Medulla oblongata (tissue), 1 donor: ENCODE measurements around the gene SNX12.
"Not testable (repeated sequence)": the region's sequence is repeated elsewhere in the genome, so short reads cannot be mapped to it uniquely, and the experiment has no call there.

ENCODE experiments used
- DNase-seq: peaks from one replicate; pipeline ENCODE4 v3.0.0-alpha.2; 2015; ENCODE audit errors: extremely low spot score

SNX12 gene

GRCh38 chrX:71091263-71091662, 23.1 kb upstream of the SNX12 start:
- no peak for DNase-seq

DNA sequence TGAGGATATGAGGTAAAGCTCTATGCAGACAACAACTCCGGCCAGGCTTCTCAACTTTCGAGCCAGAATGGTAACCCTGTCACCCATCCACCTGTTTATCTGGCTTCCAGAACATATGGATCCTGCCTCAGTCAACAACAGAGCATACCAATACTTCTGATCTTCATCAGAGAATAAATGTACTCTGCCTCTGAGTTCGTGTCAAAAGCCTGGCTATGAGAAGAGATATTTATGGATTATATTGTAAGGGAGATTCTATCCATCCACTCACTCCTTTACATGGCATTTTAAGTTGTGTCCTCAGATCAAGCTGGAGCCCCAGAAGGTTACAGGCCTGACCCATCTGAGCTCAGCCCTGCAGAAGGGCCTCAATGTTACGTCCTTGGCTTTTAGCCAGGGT, 17.8 kb upstream of the SNX12 start:
- no peak for DNase-seq

DNA sequence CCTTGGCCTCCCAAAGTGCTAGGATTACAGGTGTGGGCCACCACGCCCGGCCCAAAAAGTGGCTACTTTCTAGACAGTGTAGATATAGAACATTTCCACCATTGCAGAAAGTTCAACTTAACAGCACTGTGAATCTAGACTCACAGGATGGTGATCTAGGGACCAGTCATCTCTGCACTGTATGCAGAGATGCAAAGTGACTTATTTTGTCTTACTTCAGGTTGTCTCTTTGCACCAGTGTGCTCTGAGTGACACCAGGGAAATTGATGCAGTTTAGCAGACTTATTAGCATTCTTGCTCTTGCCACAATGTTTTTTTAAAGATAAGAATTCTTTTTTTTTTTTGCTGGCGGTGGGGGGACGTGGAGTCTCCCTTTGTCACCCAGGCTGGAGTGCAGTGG, 14.7 kb upstream of the SNX12 start:
- DNase-seq, result no peak

GRCh38 chrX:71082124-71082647, 14.1 kb upstream of the SNX12 start:
- DNase-seq, result no peak

DNA sequence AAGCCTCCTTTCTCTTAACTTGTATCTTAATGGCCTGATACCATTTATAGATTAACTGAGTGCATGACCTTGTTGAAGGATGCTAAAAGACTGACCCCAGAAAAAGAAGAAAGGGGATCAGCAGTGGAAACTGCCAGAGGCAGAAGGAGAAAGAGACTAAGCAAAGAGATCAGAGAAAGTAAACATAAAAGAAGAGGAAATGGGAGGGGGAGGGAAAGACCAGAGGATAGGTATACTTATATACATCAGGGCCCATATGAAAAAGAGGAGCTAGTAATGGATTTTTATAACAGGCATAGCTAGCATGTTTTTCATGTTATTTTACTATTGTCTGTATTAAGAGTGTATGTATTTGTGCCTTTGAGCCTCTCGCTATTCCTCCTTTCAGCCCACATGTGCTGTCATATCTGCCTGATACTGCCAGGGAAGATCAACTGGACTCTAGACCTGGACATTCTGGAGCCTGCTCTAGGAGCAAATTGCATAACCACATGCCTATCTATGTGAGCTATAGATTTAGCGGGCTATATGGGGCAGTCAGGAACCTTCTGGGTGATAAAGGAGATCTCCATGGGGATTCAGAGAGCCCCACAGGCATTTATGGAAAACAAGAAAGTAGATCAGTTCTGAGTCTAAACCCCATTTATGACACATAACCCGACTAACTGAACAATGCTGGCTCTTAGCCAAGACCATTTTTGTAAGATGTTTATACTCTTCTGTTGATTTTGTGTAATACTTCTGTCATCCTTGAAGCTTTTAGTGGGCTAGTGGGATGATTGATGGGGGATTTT, 13.4 kb upstream of the SNX12 start:
- DNase-seq, result no peak

GRCh38 chrX:71070531-71070930, 2.4 kb upstream of the SNX12 start:
- no peak for DNase-seq

GRCh38 chrX:71067712-71068043, 456 bp downstream of the SNX12 start:
- DNase-seq, result peak; percentile 18

- no peak for DNase-seq
These were observed 1.0 kb downstream of the SNX12 start for GRCh38 chrX:71067089-71067488.

DNA sequence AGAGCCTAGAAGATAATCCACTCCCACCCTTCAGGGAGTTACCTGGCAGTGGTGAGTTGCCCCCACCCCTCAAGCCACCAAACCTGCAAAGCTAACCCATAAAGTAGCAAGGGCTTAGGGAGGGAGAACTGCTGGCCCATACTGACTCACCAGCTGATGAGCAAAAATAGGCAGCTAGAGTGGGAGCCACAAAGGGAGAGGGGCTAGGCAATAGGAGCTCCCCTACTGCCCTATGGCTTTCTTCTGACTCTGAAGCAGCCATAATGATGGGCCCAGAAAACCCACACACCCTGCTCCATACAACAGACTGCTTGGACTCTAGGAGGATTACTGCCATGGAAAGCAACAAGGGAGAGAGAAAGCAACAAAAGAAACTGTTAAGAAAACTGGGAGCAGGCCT, 8.0 kb downstream of the SNX12 start:
- DNase-seq, result no peak

GRCh38 chrX:71057848-71058530, 10.1 kb downstream of the SNX12 start:
- DNase-seq, result no peak

DNA sequence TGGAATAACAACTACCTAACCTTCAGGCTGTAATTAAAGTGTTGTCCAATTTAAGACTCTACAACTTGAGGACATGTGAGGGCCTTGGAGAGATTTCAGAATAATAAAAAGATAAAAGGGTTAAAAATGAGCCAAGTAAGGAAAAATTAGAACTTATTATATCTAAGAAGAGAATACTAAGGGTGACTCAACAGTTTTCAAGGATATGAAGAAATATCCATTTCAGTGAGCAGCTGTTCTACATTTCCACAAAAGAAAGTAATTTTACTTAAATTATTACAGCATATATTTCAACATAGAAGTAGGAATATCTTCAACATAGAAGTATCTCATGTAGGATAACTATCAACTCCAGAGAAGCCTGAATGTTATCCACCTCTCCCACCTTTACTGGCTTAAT, 11.3 kb downstream of the SNX12 start:
- DNase-seq, result no peak

DNA sequence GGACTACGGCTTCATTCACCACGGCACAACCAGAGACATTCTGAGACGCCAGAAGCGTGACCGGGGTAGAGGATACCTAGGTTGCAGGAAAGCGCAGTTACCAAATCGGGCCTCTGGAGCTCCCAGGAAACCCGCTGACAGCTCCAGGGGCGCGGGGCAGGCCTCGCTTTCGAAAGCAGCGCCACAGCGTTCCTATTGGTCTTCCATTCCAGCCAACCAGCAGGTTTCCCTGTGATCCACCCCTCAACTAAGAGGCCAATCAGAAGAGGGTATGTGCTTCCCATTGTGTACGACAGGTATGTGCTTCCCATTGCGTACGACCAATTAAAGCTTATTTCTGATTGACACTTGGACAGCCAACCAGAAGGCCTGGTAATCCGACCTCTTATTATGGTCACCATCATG, 14.9 kb downstream of the SNX12 start:
- no peak for DNase-seq

DNA sequence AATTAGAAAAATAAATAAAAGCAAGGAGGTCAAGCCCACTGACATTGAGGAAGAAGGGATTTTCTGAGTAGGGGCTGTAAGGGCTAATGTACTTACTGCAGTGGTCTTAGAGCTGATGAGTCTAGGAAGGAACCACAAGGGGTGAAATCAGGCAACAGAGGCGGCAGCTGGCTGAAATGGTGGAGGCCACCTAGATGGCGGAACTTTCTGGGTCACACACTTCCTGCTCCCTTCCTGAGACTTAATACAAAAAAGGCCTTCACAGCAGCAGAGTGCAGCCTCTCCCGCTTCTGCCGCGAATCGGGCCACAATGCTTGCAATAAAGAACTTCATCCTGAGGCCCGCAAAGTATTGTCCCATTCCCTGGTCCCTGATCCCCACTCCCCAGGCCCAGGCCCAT, 15.4 kb downstream of the SNX12 start:
- DNase-seq, result no peak

DNA sequence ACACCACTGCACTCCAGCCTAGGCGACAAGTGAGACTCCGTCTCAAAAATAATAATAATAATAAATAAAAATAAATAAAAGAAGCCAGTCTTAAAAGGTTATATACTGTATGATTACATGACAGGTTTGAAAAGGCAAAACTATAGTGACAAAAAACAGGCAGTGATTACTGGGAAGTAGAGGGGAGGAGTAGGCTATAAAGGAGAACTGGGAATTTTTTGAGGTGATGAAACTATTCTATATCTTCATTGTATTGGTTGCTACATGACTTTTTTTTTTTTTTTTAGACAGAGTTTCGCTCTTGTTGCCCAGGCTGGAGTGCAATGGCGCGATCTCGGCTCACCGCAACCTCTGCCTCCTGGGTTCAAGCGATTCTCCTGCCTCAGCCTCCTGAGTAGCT, 20.2 kb downstream of the SNX12 start:
- DNase-seq, result not testable (repeated sequence)

DNA sequence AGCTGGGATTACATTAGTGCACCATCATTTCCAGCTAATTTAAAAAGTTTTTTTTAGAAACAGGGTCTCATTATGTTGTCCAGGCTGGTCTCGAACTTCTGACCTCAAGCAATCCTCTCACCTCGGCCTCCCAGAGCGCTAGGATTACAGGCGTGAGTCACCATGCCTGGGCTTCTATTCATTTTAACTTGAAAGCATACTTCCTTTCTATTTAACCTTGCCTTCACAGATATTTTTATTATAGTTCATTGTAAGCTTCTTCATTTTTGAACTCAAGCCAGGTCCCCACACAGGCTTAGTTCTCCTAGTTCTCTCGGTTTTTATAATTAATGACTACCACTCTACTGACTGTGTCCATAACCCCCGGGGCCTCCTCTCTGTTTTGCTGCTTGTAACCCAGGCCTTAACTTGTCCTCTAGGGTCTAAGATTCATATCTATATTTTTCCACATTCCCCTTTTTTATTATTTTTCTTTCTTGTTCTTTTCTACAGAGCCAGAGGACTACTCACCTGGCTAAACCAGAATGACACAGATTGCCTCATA, 50.7 kb downstream of the SNX12 start:
- DNase-seq, result no peak
